OCI-LY1 (cell line): ENCODE measurements around the gene SDE2.

Experiments
- CTCF ChIP-seq: fragments of 200-600 bp; sonication (generic), shearing (Covaris generic); IDR thresholded peaks from 2 replicates; pipeline ENCODE4 v1.5.1; 2017; ENCODE audit warnings: mild to moderate bottlenecking, antibody characterized with exemption, low read length, moderate library complexity, mixed read lengths
- EZH2 ChIP-seq: fragments of 200-600 bp; sonication (generic), shearing (Covaris generic); IDR thresholded peaks from 2 replicates; pipeline ENCODE4 v1.8.0; 2017; ENCODE audit warnings: borderline replicate concordance, mixed run types, mild to moderate bottlenecking, antibody characterized with exemption, low read length, moderate library complexity, mixed read lengths

GRCh38 chr1:225972344-225973152 is 26.6 kb downstream of the SDE2 start:
- TF ChIP-seq EZH2 (no peak), CTCF (no peak)
